ENCODE results near the gene TMPRSS6.

TMPRSS6 gene

DNA sequence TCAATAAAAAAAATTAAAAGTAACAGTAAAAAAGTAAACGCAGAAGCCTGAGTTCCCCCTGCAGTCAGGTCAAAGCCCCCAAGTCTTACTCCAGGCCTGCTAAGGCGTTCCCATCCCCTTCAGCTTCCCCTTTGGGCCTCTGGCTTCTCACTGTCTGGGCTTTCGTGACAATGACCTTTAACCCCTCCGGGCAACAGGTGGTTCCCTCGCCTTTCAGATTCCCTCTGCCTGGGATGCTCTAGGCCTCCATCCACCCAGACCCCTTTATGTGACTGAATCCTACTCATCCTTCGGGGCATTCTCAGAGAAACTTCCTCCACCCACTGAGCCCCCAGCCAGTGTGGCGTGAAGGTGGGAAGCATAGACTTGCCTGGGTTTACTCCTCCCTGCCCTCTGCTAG is 82.0 kb downstream of the TMPRSS6 start:
- TF ChIP-seq, protein P1, sequence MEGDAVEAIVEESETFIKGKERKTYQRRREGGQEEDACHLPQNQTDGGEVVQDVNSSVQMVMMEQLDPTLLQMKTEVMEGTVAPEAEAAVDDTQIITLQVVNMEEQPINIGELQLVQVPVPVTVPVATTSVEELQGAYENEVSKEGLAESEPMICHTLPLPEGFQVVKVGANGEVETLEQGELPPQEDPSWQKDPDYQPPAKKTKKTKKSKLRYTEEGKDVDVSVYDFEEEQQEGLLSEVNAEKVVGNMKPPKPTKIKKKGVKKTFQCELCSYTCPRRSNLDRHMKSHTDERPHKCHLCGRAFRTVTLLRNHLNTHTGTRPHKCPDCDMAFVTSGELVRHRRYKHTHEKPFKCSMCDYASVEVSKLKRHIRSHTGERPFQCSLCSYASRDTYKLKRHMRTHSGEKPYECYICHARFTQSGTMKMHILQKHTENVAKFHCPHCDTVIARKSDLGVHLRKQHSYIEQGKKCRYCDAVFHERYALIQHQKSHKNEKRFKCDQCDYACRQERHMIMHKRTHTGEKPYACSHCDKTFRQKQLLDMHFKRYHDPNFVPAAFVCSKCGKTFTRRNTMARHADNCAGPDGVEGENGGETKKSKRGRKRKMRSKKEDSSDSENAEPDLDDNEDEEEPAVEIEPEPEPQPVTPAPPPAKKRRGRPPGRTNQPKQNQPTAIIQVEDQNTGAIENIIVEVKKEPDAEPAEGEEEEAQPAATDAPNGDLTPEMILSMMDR (IDR thresholded peaks at IDR 0.05; ENCODE audit: borderline replicate concordance, control extremely low read depth, extremely low read depth, insufficient read depth, missing control alignments), result no peak
- in situ Hi-C loops (cut with MboI; ENCODE audit: low sequenced_read_pairs, unreplicated experiment), result no loop called here
- no peak for DNase-seq (ENCODE audit: low spot score)

DNA sequence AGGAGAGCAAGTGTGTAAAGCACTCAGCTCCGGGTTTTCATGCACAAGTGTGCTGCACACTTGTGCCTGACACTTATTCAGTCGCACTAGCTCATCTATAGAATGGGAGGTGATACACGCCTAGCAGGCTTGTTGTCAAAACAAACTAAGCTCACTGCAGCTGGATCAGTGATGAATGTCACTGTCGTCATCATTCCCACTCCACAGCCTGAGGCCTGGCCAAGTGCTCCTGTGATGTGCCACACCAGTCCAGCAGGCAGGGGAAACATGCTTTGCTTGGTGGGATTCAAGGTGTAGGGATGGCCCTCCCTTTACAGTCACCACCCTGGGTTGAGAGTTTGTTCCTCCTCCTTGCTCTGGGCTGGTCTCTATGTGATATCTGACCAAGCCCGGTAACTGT is 83.2 kb downstream of the TMPRSS6 start:
- TF ChIP-seq, protein P1 (IDR thresholded peaks at IDR 0.05; ENCODE audit: borderline replicate concordance, control extremely low read depth, extremely low read depth, insufficient read depth, missing control alignments), result no peak
- in situ Hi-C loops (cut with MboI; ENCODE audit: low sequenced_read_pairs, unreplicated experiment), result no loop called here
- DNase-seq (ENCODE audit: low spot score), result no peak

DNA sequence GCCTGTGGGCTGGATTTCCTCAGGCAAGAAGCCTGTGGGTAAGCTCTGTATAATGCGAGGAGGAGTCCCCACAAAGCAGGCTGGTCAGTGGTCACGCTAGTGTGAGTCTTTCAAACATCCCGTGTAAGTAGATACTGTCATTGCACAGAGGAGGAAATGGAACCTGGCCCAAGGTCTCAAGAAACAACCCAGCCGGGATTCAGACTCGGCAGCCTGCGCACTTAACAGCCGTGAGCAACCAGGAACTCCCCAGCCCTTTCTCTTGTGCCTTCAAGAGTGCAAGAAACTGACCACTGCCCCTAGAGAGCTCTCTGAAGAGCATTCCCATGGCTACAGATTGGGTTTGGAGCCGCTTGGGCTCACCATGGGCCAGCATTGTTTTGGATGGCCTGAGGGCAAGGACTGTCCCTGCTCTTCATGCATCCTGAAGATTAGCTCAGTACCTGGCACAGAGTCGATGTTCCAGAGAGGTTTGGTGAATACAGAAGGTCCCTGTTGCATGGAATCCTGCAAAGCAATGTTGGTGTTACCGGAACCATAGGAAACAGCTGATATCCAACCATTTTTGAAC is 83.9 kb downstream of the TMPRSS6 start:
- TF ChIP-seq, protein P1 (IDR thresholded peaks at IDR 0.05; ENCODE audit: borderline replicate concordance, control extremely low read depth, extremely low read depth, insufficient read depth, missing control alignments), result no peak
- in situ Hi-C loops (cut with MboI; ENCODE audit: low sequenced_read_pairs, unreplicated experiment), result no loop called here
- no peak for DNase-seq (ENCODE audit: low spot score)

DNA sequence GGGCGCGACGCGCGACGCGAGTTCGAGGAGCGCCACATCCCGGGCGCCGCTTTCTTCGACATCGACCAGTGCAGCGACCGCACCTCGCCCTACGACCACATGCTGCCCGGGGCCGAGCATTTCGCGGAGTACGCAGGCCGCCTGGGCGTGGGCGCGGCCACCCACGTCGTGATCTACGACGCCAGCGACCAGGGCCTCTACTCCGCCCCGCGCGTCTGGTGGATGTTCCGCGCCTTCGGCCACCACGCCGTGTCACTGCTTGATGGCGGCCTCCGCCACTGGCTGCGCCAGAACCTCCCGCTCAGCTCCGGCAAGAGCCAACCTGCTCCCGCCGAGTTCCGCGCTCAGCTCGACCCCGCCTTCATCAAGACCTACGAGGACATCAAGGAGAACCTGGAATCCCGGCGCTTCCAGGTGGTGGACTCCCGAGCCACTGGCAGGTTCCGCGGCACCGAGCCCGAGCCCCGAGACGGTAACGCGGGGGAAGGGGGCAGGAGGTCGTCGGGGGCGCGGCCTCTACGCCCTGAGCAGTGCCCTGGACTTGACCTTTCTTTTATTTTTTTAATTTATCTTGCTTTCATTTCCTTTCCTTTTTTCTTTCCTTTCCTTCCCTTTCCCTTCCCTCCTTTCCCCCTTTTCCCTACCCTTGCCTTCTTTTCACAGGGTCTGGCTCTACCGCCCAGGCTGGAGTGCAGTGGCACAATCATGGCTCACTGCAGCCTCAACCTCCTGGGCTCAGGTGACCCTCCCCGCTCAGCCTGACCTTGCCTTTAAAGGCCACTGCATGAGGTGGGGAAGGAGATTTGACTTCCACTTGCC is 85.0 kb downstream of the TMPRSS6 start:
- in situ Hi-C loops (cut with MboI; ENCODE audit: low sequenced_read_pairs, unreplicated experiment), result no loop called here
- TF ChIP-seq, protein P1 (IDR thresholded peaks at IDR 0.05; ENCODE audit: borderline replicate concordance, control extremely low read depth, extremely low read depth, insufficient read depth, missing control alignments), result no peak
- DNase-seq (ENCODE audit: low spot score), result no peak

DNA sequence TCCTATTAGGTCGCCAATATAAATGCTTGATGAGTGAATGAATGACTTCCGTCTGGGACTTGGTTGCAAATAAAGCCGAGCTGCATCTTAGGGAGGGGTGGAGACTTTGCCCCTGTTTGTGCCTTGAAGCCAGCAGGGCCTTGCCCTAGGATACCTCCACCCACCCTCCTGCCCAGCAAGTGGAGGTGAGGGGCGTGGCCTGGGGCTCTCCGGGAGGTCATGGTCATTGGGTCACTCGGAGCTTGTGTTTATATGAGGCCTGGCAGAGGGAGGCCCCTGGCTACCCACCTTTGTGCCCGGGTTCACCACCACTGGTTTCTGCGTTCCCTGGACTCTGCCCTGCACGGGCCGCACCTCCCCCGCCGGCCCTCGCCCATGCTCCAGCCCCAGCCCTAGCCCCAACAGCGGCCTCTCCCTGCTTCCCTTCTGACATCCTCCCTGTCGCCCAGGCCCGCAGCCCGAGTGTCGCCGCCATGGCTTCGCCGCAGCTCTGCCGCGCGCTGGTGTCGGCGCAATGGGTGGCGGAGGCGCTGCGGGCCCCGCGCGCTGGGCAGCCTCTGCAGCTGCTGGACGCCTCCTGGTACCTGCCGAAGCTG is 85.7 kb downstream of the TMPRSS6 start:
- TF ChIP-seq, protein P1 (IDR thresholded peaks at IDR 0.05; ENCODE audit: borderline replicate concordance, control extremely low read depth, extremely low read depth, insufficient read depth, missing control alignments), result no peak
- no peak for DNase-seq (ENCODE audit: low spot score)
- in situ Hi-C loops (cut with MboI; ENCODE audit: low sequenced_read_pairs, unreplicated experiment), result no loop called here

DNA sequence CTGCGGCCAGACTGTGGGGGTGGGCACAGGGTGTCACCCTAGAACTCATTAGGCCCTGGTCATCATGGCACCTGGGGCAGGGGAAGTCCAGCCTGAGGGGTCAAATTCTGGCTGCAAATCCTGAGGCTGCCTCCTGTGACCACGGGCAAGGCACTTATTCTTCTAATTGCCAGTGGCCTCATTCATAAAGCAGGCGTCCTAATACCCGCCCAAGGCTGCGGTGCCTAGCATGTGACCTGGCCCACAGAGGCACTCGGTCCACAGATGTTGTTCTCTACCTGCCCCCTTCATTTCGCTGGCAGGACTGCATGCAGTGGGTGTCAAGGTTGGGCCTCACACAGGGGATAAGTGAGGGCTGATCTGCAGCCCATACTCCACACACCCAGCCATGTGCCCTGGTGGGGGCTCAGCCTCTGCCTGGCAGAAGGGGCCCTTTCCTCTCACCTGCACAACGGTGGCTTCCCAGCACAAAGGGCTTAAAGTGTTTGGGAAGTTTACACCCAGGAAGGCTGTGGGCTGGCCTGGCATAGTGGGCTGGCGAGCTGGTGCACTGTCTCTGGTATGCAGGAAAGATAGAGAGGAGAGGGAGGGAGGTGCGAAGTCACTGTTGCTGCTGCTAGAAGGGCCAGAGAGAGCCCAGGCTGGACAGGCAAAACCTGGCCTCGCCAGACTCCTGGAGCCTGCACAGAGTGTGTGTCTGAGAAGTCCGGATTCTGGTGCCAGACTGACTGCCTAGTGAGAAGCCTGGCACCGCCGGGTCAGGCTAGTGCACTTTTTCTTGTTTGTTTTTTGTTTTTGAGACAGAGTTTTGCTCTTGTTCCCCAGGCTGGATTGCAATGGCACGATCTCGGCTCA is 86.8 kb downstream of the TMPRSS6 start:
- TF ChIP-seq, protein P1 (IDR thresholded peaks at IDR 0.05; ENCODE audit: borderline replicate concordance, control extremely low read depth, extremely low read depth, insufficient read depth, missing control alignments), result no peak
- no peak for DNase-seq (ENCODE audit: low spot score)
- in situ Hi-C loops (cut with MboI; ENCODE audit: low sequenced_read_pairs, unreplicated experiment), result no loop called here

All from GM13976 (cell line).